ENCODE results near the gene CCDC185.
"Not testable (repeated sequence)": the region's sequence is repeated elsewhere in the genome, so short reads cannot be mapped to it uniquely, and the experiment has no call there.

CCDC185 gene

DNA sequence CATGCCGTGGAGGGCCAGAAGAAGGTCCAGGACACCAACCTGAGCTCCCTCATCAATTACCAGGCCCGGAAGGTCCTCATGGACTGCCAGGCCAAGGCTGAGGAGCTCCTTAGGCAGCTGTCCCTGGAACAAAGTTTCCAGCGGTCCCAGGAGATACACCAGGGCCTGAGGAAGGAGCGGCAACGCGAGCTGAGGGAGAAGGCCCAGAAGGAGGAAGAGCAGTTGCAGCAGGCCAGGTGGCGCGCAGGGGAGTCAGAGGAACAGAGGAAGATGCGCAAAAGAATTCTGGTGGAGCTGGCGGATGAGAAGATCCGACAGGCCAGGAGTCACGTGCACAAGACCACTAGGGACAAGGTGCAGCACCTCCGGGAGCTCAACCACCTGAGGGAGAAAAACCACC lies 1.5 kb downstream of the CCDC185 start:
- no peak for DNase-seq (ENCODE audit: low read depth)

GRCh38 chr1:223399393-223399792 lies 6.2 kb downstream of the CCDC185 start:
- DNase-seq (ENCODE audit: low read depth) = not testable (repeated sequence)

GRCh38 chr1:223401873-223402789 lies 8.9 kb downstream of the CCDC185 start:
- DNase-seq (ENCODE audit: low read depth) = peak; percentile 59

DNA sequence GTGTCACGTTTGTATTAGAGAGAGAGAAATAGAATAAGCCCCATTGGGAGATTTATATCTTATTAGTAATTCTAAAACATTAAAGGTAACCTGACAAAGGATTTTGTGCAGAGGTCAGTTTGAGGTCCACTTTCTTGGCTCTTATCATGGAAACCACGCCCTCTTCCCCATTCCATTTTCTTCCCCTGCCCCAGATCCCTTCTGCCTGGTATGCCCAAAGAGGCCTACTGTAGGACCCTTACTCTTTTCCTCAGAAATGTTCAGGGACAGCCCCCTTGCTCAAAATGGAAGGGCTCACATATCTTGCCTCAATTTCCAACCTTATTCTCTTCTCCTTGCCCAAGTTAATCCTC lies 9.6 kb downstream of the CCDC185 start:
- DNase-seq (ENCODE audit: low read depth) = no peak

DNA sequence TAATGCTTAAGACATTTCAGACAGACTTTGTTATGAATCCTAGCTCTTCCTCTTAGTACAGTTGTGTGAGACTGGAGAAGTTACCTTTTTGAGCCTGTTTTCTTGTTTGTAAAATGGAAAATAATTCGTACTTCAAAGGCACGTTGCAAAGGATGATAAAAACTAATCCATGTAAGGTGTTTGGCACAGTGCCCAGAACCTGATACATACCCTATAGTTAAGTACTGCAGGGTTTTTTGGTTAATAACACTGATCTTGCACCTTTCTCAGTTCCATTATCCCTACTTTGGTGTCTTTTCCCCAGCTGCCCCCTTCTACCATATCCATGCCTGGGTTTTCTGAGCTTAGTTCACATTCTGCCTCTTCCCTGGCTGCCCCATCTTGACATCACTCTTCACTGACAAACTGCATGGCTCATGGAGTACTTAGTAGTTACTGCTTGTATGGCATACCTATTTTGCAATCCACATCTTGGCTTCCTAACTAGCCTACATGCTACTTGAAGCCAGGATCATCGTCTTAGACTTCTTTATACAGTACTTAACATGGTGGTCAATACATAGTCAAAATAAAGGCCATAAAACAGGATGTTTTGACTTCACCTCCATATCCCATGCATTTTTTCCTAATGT lies 10.1 kb downstream of the CCDC185 start:
- no peak for DNase-seq (ENCODE audit: low read depth)

DNA sequence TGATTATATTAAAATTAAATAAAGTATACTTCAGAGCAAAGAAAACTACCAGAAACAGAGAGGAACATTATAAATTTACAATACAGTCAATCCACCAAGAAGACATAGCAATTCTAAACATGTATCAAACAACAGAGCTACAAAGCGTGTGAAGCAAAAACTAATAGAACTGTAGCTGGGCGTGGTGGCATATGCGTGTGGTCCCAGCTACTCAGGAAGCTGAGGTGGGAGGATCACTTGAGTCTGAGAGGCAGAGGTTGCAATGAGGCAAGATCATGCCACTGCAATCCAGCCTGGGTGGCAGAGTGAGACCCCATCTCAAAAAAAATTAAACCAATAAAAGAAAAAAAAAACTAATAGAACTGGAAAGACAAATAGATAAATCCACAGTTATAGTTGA lies 12.3 kb downstream of the CCDC185 start:
- DNase-seq (ENCODE audit: low read depth) = no peak

- DNase-seq (ENCODE audit: low read depth) = no peak
These were observed 16.8 kb downstream of the CCDC185 start for GRCh38 chr1:223410036-223410435.

DNA sequence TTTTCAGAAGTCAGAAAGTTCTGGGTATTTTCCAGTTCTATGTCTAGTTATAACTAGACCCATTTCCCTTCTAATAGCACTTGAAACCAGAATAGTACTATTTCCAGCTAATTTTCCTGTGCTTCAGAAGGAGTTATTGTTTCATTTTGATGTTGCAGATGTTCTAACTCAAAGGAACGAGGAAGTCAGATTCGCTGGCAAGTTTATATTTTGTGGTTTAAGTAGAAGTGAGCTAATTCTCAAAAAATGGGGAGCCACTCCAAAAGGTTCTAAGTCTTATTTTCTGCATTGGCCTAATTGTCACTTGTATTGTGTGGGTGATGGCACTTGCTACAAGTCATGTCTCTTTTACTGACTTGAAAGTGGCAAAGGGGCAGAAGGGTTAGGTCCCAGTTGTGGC lies 18.1 kb downstream of the CCDC185 start:
- peak; percentile 49 for DNase-seq (ENCODE audit: low read depth)

- no peak for DNase-seq (ENCODE audit: low read depth)
These were observed 18.5 kb downstream of the CCDC185 start for GRCh38 chr1:223411710-223412109.

DNA sequence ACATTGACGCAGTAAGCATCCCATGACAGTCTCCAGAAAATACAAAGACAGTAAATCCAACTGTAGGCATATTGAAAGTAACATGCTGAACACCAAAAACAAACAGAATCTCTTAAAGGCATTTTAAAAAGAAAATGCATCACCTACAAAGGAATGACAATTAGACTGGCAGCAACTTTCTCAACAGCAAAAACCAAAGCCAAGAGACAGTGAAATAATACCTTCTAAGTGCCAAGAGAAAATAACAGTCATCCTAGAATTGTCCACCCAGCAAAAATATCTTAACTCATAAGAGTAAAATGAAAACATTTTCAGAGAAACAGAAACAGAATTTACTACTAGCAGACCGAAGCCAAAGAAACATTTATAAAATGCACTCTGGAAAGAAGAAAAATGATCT lies 20.0 kb downstream of the CCDC185 start:
- no peak for DNase-seq (ENCODE audit: low read depth)

GRCh38 chr1:223417444-223417843 lies 24.2 kb downstream of the CCDC185 start:
- DNase-seq (ENCODE audit: low read depth) = no peak

- no peak for DNase-seq (ENCODE audit: low read depth)
These were observed 24.9 kb downstream of the CCDC185 start for GRCh38 chr1:223417903-223418663.

DNA sequence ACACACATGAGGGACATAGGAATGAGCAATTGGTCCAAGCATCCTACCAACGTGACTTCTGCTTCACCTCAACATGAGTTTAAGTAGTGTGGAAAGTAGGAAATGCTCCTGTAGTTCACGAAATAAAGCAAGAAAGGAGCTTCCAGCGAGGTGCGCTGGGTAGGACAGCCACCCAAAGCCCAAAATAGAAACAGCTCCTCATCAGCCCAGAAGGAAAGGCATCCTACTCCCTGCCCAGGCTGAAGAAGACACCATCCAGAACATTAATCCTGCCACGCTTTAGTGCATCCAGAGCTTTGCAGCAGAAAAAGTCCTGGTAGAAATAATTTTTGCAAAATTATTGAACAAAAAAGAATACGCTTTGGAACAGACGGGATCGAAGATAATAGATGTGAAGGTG lies 25.9 kb downstream of the CCDC185 start:
- DNase-seq (ENCODE audit: low read depth) = no peak

- DNase-seq (ENCODE audit: low read depth) = no peak
These were observed 26.3 kb downstream of the CCDC185 start for GRCh38 chr1:223419561-223419960.

GRCh38 chr1:223421025-223421424 lies 27.8 kb downstream of the CCDC185 start:
- DNase-seq (ENCODE audit: low read depth) = no peak

DNA sequence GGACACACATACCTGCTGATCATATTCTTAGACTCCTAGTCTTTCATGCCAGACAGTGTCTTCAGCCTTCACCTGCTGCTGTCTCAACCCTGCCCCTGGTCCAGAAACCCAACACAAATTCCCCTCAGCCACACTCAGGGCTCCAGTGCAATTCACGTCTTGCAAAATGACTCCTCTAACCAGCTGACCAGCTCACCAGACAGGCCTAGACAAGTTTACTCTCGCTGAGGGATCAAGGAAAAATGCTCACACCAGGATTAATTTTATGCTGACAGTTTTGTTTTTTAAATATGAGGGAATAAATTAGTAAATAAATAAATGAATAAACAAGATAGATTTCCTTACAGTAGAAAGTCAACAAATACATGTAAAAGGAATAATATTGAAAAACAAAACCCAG lies 28.5 kb downstream of the CCDC185 start:
- no peak for DNase-seq (ENCODE audit: low read depth)

- no peak for DNase-seq (ENCODE audit: low read depth)
These were observed 29.7 kb downstream of the CCDC185 start for GRCh38 chr1:223422911-223423310.

DNA sequence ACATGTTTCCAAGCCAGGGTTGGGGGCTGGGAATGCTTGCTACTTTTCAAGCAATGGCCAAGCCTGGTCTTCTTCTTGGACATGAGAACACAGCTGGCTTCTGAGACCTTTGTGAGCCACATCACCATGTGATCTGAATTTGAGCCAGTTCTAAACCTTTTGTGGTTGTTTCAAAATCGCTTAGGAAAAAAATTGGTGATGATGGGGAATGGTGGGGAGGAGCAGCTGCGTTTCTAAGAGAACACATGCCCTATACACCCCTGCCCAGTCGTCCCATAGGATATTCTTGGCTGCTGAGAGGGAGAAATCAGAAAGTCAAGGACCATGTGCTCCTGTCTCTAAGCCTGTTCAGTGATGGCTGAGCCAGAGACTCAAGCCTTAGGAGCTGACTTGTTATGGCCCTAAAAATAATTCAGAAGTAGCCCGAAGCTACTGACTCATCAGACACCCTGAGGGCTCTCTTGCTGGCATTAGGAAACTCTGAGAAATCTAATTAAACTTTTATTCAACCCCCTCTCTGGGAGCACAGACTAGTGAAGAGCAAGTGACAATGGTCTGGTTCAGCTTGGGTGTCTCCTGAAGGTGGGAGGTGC lies 30.5 kb downstream of the CCDC185 start:
- no peak for DNase-seq (ENCODE audit: low read depth)

DNA sequence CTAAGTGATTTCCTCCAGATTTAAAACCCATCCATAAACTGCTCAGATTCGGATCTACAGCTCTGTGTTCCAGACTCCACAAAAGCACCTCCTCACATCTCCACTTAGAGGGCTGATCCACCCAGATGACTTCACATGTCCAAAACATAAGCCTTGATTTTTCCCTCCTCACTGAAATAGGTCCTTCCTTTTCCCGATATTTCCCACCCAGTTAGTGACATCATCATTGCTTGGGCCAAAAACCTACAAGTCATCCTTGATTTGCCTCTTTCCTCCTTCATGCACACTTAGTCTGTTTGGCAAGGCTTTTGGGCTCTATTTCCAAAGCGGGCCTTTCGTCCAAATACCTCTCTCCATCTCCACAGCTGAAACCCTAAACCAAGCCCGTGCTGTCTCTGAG lies 32.3 kb downstream of the CCDC185 start:
- DNase-seq (ENCODE audit: low read depth) = no peak

- no peak for DNase-seq (ENCODE audit: low read depth)
These were observed 33.7 kb downstream of the CCDC185 start for GRCh38 chr1:223426936-223427335.

DNA sequence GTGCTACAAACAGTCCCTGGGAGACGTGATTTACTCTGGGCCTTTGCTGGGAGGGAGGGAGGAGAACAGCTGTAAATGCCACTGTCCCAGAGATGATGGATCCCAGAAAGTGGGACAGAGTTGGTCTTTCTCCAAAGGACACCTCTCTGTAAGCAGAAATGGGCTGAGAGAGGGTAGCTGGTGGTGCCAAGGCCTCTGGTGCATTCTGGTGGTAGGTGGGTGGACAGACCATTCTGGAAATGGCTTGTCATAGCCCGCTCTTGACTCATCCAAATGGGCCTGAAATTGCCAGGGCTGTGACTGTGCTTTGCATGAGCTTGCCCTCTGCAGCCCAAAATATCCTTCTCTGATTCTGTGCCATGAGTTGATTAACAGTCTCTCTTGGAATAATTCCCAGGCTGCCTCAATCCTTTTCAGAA lies 36.1 kb downstream of the CCDC185 start:
- no peak for DNase-seq (ENCODE audit: low read depth)

DNA sequence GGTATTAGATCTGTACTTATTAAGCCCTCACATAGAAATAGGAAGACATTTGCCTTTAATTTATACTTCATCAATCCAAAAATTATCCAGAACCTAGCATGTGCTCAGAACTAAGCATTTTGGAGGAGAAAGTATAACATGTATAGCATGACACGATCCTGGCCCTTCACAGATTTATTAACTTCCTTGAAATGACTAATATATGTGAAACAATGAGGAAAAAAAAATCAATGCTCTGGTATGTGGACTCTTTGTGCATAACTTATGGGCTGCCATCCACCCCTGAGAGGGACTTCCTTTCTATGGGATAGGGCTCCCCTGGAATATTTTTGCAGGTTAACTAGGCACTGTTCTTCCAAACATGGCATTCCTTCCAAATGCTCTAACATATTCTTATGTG lies 36.6 kb downstream of the CCDC185 start:
- DNase-seq (ENCODE audit: low read depth) = no peak

GRCh38 chr1:223430236-223430635 lies 37.0 kb downstream of the CCDC185 start:
- DNase-seq (ENCODE audit: low read depth) = no peak

All from non-pigmented ciliary epithelial cell (primary cell).